Measurements from ENCODE around the gene DDI2. TPM values are rescaled to one million over a fixed set of nuclear protein-coding genes. Genes with fewer than 3 reads are reported as not detected.

DDI2 gene
- total and polyA plus RNA-seq, 9 of the 15 experiments (the other 6 are each of a cell fraction or from before 2014, with no cell fraction given), result 6.5 to 48.4 (median 21.2) TPM

DNA sequence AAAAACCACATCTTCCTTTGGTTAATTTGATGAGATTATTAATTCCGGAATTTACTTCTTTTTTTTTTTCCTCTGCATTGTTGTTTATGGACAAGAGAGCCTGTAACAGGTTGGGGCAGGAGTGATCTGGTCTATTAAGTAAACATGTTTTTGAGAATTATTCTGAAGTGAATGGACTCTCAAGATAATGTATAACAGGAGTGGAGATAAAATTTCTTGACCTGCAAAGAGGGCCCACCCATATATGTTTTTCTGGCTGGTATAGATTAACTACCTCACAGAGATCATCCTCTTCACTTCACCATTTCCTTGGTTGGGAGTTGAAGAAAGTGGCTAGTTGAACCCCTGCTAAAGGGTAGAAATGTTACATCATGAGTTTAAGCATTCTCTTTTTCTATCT is 10.7 kb downstream of the DDI2 start (continued):
- TF ChIP-seq, protein P1, sequence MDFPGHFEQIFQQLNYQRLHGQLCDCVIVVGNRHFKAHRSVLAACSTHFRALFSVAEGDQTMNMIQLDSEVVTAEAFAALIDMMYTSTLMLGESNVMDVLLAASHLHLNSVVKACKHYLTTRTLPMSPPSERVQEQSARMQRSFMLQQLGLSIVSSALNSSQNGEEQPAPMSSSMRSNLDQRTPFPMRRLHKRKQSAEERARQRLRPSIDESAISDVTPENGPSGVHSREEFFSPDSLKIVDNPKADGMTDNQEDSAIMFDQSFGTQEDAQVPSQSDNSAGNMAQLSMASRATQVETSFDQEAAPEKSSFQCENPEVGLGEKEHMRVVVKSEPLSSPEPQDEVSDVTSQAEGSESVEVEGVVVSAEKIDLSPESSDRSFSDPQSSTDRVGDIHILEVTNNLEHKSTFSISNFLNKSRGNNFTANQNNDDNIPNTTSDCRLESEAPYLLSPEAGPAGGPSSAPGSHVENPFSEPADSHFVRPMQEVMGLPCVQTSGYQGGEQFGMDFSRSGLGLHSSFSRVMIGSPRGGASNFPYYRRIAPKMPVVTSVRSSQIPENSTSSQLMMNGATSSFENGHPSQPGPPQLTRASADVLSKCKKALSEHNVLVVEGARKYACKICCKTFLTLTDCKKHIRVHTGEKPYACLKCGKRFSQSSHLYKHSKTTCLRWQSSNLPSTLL (IDR thresholded peaks at IDR 0.05), result no peak
- TF ChIP-seq, protein P2, sequence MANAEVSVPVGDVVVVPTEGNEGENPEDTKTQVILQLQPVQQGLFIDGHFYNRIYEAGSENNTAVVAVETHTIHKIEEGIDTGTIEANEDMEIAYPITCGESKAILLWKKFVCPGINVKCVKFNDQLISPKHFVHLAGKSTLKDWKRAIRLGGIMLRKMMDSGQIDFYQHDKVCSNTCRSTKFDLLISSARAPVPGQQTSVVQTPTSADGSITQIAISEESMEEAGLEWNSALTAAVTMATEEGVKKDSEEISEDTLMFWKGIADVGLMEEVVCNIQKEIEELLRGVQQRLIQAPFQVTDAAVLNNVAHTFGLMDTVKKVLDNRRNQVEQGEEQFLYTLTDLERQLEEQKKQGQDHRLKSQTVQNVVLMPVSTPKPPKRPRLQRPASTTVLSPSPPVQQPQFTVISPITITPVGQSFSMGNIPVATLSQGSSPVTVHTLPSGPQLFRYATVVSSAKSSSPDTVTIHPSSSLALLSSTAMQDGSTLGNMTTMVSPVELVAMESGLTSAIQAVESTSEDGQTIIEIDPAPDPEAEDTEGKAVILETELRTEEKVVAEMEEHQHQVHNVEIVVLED (CRISPR knock-in tag; IDR thresholded peaks at IDR 0.05), result no peak
- TF ChIP-seq, protein P3, sequence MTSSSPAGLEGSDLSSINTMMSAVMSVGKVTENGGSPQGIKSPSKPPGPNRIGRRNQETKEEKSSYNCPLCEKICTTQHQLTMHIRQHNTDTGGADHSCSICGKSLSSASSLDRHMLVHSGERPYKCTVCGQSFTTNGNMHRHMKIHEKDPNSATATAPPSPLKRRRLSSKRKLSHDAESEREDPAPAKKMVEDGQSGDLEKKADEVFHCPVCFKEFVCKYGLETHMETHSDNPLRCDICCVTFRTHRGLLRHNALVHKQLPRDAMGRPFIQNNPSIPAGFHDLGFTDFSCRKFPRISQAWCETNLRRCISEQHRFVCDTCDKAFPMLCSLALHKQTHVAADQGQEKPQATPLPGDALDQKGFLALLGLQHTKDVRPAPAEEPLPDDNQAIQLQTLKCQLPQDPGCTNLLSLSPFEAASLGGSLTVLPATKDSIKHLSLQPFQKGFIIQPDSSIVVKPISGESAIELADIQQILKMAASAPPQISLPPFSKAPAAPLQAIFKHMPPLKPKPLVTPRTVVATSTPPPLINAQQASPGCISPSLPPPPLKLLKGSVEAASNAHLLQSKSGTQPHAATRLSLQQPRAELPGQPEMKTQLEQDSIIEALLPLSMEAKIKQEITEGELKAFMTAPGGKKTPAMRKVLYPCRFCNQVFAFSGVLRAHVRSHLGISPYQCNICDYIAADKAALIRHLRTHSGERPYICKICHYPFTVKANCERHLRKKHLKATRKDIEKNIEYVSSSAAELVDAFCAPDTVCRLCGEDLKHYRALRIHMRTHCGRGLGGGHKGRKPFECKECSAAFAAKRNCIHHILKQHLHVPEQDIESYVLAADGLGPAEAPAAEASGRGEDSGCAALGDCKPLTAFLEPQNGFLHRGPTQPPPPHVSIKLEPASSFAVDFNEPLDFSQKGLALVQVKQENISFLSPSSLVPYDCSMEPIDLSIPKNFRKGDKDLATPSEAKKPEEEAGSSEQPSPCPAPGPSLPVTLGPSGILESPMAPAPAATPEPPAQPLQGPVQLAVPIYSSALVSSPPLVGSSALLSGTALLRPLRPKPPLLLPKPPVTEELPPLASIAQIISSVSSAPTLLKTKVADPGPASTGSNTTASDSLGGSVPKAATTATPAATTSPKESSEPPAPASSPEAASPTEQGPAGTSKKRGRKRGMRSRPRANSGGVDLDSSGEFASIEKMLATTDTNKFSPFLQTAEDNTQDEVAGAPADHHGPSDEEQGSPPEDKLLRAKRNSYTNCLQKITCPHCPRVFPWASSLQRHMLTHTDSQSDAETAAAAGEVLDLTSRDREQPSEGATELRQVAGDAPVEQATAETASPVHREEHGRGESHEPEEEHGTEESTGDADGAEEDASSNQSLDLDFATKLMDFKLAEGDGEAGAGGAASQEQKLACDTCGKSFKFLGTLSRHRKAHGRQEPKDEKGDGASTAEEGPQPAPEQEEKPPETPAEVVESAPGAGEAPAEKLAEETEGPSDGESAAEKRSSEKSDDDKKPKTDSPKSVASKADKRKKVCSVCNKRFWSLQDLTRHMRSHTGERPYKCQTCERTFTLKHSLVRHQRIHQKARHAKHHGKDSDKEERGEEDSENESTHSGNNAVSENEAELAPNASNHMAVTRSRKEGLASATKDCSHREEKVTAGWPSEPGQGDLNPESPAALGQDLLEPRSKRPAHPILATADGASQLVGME (CRISPR knock-in tag; IDR thresholded peaks at IDR 0.05), result no peak
- peak; percentile 21 for TF ChIP-seq DACH1 (IDR thresholded peaks at IDR 0.05; ENCODE audit: partially characterized antibody)
- TF ChIP-seq SOX6 (IDR thresholded peaks at IDR 0.05), result peak; percentile 68
- TF ChIP-seq TCF7 (IDR thresholded peaks at IDR 0.05; ENCODE audit: borderline replicate concordance), result no peak
- no peak; the same call in 1 of the 2 replicates for TF ChIP-seq ZFX (CRISPR knock-in tag; IDR thresholded peaks at IDR 0.05)
- no peak for TF ChIP-seq KLF10 (CRISPR knock-in tag; IDR thresholded peaks at IDR 0.05)
- TF ChIP-seq HLTF (IDR thresholded peaks at IDR 0.05), result no peak
- TF ChIP-seq ATF7 (IDR thresholded peaks at IDR 0.05), result no peak
- TF ChIP-seq, protein P4, sequence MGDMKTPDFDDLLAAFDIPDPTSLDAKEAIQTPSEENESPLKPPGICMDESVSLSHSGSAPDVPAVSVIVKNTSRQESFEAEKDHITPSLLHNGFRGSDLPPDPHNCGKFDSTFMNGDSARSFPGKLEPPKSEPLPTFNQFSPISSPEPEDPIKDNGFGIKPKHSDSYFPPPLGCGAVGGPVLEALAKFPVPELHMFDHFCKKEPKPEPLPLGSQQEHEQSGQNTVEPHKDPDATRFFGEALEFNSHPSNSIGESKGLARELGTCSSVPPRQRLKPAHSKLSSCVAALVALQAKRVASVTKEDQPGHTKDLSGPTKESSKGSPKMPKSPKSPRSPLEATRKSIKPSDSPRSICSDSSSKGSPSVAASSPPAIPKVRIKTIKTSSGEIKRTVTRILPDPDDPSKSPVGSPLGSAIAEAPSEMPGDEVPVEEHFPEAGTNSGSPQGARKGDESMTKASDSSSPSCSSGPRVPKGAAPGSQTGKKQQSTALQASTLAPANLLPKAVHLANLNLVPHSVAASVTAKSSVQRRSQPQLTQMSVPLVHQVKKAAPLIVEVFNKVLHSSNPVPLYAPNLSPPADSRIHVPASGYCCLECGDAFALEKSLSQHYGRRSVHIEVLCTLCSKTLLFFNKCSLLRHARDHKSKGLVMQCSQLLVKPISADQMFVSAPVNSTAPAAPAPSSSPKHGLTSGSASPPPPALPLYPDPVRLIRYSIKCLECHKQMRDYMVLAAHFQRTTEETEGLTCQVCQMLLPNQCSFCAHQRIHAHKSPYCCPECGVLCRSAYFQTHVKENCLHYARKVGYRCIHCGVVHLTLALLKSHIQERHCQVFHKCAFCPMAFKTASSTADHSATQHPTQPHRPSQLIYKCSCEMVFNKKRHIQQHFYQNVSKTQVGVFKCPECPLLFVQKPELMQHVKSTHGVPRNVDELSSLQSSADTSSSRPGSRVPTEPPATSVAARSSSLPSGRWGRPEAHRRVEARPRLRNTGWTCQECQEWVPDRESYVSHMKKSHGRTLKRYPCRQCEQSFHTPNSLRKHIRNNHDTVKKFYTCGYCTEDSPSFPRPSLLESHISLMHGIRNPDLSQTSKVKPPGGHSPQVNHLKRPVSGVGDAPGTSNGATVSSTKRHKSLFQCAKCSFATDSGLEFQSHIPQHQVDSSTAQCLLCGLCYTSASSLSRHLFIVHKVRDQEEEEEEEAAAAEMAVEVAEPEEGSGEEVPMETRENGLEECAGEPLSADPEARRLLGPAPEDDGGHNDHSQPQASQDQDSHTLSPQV (IDR thresholded peaks at IDR 0.05), result peak; percentile 38; the same call in 1 of the 2 replicates
- 0 out of 4 replicates have a peak, but pooled peaks of 1 of the 2 experiments have one; percentile 20 for TF ChIP-seq HDAC1 (IDR thresholded peaks at IDR 0.05)
- no peak for TF ChIP-seq ZKSCAN3 (CRISPR knock-in tag; IDR thresholded peaks at IDR 0.05)
- no peak for TF ChIP-seq STAG1 (CRISPR knock-in tag; IDR thresholded peaks at IDR 0.05; ENCODE audit: borderline replicate concordance)
- peak; percentile 27; the same call in 1 of the 2 replicates for TF ChIP-seq POLR2AphosphoS5 (IDR thresholded peaks at IDR 0.05; ENCODE audit: control insufficient read depth, insufficient read depth, low read depth, low read length)
- TF ChIP-seq TCF7L2 (IDR thresholded peaks at IDR 0.05; ENCODE audit: low read depth, low read length), result no peak
